Esophagus (tissue), 2 donors: Measurements from ENCODE around the gene IMMP2L. TPM values are rescaled to one million over a fixed set of nuclear protein-coding genes. Genes with fewer than 3 reads are reported as not detected.

Experiments
- H3K27ac ChIP-seq, 2 donors: one replicate each; pipeline ENCODE4 v1.5.1; 2013; ENCODE audit warnings: low read depth in 2 of 2, mild to moderate bottlenecking in 2 of 2, inconsistent platforms in 1 of 2, low read length in 1 of 2, moderate library complexity in 1 of 2
- H3K27me3 ChIP-seq, 2 donors: one replicate each; pipeline ENCODE4 v1.6.1; 2013; ENCODE audit warnings: low read length in 2 of 2, control low read depth in 1 of 2, mild to moderate bottlenecking in 1 of 2; ENCODE audit not compliant: insufficient read depth in 2 of 2, control insufficient read depth in 1 of 2
- H3K36me3 ChIP-seq, 2 donors: one replicate each; pipeline ENCODE4 v1.6.1; 2013; ENCODE audit warnings: low read length in 1 of 2; ENCODE audit not compliant: control insufficient read depth in 2 of 2, insufficient read depth in 2 of 2
- H3K4me1 ChIP-seq, 2 donors: one replicate each; pipeline ENCODE4 v1.6.1; 2013; ENCODE audit warnings: low read length in 1 of 2; ENCODE audit not compliant: control insufficient read depth in 2 of 2, insufficient read depth in 2 of 2
- H3K4me3 ChIP-seq, 2 donors: one replicate each; pipeline ENCODE4 v1.5.1; 2013; ENCODE audit warnings: low read length in 2 of 2, mild to moderate bottlenecking in 2 of 2, low read depth in 1 of 2, moderate library complexity in 1 of 2
- H3K9me3 ChIP-seq, 2 donors: one replicate each; pipeline ENCODE4 v1.6.1; 2013; ENCODE audit warnings: mild to moderate bottlenecking in 2 of 2, low read depth in 1 of 2, low read length in 1 of 2, moderate library complexity in 1 of 2; ENCODE audit not compliant: control insufficient read depth in 2 of 2, insufficient read depth in 1 of 2
- WGBS, 2 donors: extraction: QIAGEN DNeasy Blood & Tissue Kit; methylation state at CpG; one replicate each; pipeline ENCODE4 v1.1.7; 2013; 5-methylcytosine and 5-hydroxymethylcytosine counted together
- polyA plus RNA-seq, 2 donors: library from polyadenylated mRNA; stranded (reverse); fragments of 200-250 nt; gene quantifications; one replicate each; pipeline ENCODE4 v1.2.3, GENCODE V29; 2013
- donor health status: healthy with polysubstance abuse.
- donor health status: Bipolar disorder and iron deficiency.

The IMMP2L gene
- polyA plus RNA-seq, 2 donors, result 6.5 to 14.5 TPM

GRCh38 chr7:111561654-111561903 is 713 bp downstream of the IMMP2L start:
- H3K27me3 ChIP-seq, result no peaks in the 10 kb centered on the region
- peak overlapping the region in 1 of 2 donors; percentile 3 for H3K27ac ChIP-seq
- peaks cover 2 to 5% of the 10 kb centered on the region in 2 donors for H3K36me3 ChIP-seq
- 10 to 11% methylated on average over 7 of the region's 7 CpGs for WGBS, 2 donors
- peak overlapping the region; percentile 69 to 74 for H3K4me3 ChIP-seq
- H3K4me1 ChIP-seq, result no peaks in the 10 kb centered on the region
- no peaks in the 10 kb centered on the region for H3K9me3 ChIP-seq

DNA sequence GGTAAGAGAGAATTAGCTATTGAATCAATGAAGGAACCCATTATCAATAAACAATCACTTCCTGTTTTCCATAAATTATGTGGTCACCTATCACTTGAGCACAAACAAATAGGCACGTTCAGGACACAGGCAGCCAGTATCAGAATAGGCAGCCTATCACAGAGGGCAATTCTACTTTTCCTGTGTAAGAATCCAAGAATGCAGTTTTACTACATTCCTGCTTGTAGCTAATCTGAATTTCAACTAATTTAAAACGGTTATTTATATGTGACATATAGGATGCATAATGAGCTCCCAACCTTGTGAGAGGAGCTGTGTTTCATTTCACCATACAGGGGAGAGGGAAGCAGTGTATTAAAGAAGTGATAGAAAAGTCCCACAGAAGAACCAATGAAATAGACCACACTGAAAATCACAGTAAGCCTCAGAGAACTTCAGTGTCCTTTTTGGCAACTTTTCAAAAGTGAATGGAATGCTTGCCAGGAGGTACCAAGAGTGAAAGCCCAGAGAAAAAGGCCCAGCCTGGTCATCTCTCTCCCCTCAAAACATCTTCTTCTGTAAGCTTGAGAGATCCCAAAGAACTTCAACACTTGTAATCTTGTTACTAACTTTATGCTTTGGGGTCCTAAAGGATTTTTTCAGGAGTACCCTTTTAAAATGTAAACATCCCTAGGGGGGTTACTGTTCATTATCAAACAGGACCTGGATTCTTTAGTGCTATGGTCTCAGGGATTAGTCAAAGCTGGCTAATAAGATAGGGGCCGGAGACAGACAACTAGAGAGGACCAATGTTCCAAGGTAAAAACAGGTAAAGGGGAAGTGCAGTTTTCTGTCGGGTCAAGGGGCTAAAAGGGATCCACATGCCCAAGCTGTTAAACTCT is 1.3 kb downstream of the IMMP2L start:
- H3K27ac ChIP-seq, result peak overlapping the region in 1 of 2 donors; percentile 3
- peak overlapping the region; percentile 69 to 74 for H3K4me3 ChIP-seq
- no peaks in the 10 kb centered on the region for H3K27me3 ChIP-seq
- no peaks in the 10 kb centered on the region for H3K9me3 ChIP-seq
- WGBS, 2 donors, result 26 to 27% methylated on average over 4 of the region's 4 CpGs
- no peaks in the 10 kb centered on the region for H3K4me1 ChIP-seq
- H3K36me3 ChIP-seq, result peaks cover 2 to 5% of the 10 kb centered on the region in 2 donors

DNA sequence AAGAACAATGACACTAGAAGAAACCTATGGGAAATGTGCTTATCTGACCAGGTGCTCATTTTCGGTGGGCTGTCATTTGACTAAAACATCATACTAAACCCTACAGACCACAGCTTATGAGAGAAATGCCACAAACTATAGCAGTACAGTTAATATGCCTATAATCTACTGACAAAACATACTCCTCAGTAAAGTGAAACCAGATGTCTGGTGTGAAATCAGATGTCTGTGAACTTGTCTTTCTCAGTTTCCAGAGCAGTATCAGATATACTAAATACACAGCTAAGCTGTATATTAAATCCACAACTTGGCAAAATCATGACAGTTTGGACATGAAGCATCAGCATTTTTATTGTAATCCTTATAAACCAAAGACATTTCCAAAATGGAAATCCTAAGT is 3.3 kb downstream of the IMMP2L start:
- Histone ChIP-seq H3K9me3 (no peaks in the 10 kb centered on the region), H3K4me1 (no peaks in the 10 kb centered on the region), H3K27me3 (no peaks in the 10 kb centered on the region), H3K4me3 (no peak overlapping the region), H3K27ac (no peak overlapping the region), H3K36me3 (peaks cover 2 to 5% of the 10 kb centered on the region in 2 donors)
- 74 to 76% methylated on average over 1 of the region's 1 CpG for WGBS, 2 donors

- H3K36me3 ChIP-seq, result peaks cover 4 to 9% of the 10 kb centered on the region in 2 donors
- no peaks in the 10 kb centered on the region for H3K4me1 ChIP-seq
- no peak overlapping the region for H3K27ac ChIP-seq
- no peaks in the 10 kb centered on the region for H3K27me3 ChIP-seq
- no peak overlapping the region for H3K4me3 ChIP-seq
- no peaks in the 10 kb centered on the region for H3K9me3 ChIP-seq
Observed at GRCh38 chr7:111556977-111557376, 5.3 kb downstream of the IMMP2L start.

- H3K36me3 ChIP-seq, result peaks cover 2 to 9% of the 10 kb centered on the region in 2 donors
- WGBS, 2 donors, result 48 to 50% methylated on average over 4 of the region's 4 CpGs
- H3K27me3 ChIP-seq, result no peaks in the 10 kb centered on the region
Observed at GRCh38 chr7:111554086-111554485, 8.2 kb downstream of the IMMP2L start.

DNA sequence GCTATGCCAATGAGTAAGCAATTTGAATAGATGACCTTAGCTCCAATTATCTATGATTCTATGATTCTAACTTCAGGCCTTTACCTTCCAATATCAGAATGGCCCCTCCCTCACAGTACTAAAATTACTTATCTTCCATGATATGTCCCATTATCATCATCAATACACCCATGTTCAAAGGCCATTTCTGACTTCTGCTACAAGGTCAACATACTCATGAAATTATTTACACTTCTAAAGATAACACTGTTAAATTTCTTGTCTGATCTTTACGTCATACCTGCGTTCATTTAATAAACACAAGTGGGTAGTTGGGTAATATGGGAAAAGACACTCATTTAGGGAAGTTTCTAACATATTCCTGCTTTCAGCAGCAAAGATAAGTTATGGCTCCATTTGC is 21.2 kb downstream of the IMMP2L start:
- Histone ChIP-seq H3K27me3 (no peaks in the 10 kb centered on the region), H3K36me3 (no peaks in the 10 kb centered on the region), H3K4me3 (no peak overlapping the region), H3K4me1 (no peaks in the 10 kb centered on the region), H3K9me3 (no peaks in the 10 kb centered on the region), H3K27ac (no peak overlapping the region)
- WGBS, 2 donors, result 88 to 93% methylated on average over 2 of the region's 2 CpGs

More at GRCh38 chr7:111554086-111554485, 8.2 kb downstream of the IMMP2L start:
- H3K4me1 ChIP-seq, result no peaks in the 10 kb centered on the region
- H3K4me3 ChIP-seq, result no peak overlapping the region
- no peaks in the 10 kb centered on the region for H3K9me3 ChIP-seq
- H3K27ac ChIP-seq, result no peak overlapping the region

DNA sequence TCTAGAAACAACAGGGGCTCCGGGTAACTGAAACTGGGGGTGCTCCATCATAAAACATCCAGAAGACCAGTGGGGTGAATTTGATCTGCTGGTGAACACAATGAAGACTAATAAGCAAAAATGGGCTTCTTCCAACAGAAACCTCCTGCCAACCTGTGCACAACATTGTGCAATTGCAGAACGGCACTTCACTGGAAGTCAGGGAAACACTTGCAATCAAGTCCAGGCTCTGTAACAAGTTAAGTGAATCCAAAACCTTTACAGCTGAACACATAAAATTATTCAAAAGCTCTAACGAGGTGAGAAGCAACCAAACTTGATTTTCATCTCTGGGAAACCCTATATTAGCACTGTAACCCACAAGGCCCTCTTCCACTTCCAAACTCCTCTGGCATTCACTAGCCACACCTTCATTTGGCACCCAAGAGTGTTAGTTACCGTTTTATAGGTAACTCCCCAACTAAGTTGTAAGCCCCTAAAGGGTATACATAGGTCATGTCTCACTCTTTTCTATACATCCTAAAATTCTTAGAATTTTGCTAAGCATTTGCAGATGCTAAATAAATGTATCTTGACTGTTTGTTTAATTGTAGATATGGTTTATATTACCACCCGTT is 22.0 kb downstream of the IMMP2L start:
- WGBS, 2 donors, result 75 to 81% methylated on average over 5 of the region's 5 CpGs
- no peaks in the 10 kb centered on the region for H3K36me3 ChIP-seq
- H3K27ac ChIP-seq, result no peak overlapping the region
- no peaks in the 10 kb centered on the region for H3K27me3 ChIP-seq
- H3K4me1 ChIP-seq, result no peaks in the 10 kb centered on the region
- H3K4me3 ChIP-seq, result no peak overlapping the region
- no peaks in the 10 kb centered on the region for H3K9me3 ChIP-seq

DNA sequence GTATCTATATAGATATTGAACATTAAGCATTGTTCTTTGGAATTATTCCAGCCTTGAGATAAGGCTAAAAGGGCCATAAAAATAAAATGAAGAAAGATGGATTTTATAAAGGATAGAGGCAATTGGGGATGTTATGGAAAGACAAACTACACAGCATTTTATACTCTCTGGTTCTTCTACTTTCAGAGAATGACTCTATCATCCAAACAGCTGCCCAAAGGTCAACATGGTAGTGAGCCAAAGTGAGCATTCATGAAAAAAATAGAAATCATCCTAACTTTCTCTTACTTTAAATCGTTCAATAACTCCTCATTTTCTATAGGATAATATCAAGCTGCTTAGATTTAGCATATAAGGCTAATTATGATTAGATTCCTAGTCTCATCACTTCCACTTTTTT is 25.2 kb downstream of the IMMP2L start:
- Histone ChIP-seq H3K27me3 (no peaks in the 10 kb centered on the region), H3K27ac (no peak overlapping the region), H3K9me3 (no peaks in the 10 kb centered on the region), H3K4me3 (no peak overlapping the region), H3K4me1 (no peaks in the 10 kb centered on the region), H3K36me3 (no peaks in the 10 kb centered on the region)
- 81 to 93% methylated on average over 1 of the region's 1 CpG for WGBS, 2 donors

- WGBS, 2 donors, result 93% methylated on average over 3 of the region's 3 CpGs
- no peaks in the 10 kb centered on the region for H3K9me3 ChIP-seq
- H3K27me3 ChIP-seq, result no peaks in the 10 kb centered on the region
- H3K4me1 ChIP-seq, result no peaks in the 10 kb centered on the region
- no peaks in the 10 kb centered on the region for H3K36me3 ChIP-seq
- no peak overlapping the region for H3K4me3 ChIP-seq
- H3K27ac ChIP-seq, result no peak overlapping the region
Observed at GRCh38 chr7:111535142-111535870, 27.0 kb downstream of the IMMP2L start.
